DMS53 (cell line): ENCODE measurements around the gene PAN2.
A peak's percentile ranks its signal among the peaks of the same experiment; 100 is the strongest.

Experiments used
- DNase-seq: peaks from one replicate; lab custom pipeline; 2025; lab: John Stamatoyannopoulos, UW

PAN2 gene, protein sequence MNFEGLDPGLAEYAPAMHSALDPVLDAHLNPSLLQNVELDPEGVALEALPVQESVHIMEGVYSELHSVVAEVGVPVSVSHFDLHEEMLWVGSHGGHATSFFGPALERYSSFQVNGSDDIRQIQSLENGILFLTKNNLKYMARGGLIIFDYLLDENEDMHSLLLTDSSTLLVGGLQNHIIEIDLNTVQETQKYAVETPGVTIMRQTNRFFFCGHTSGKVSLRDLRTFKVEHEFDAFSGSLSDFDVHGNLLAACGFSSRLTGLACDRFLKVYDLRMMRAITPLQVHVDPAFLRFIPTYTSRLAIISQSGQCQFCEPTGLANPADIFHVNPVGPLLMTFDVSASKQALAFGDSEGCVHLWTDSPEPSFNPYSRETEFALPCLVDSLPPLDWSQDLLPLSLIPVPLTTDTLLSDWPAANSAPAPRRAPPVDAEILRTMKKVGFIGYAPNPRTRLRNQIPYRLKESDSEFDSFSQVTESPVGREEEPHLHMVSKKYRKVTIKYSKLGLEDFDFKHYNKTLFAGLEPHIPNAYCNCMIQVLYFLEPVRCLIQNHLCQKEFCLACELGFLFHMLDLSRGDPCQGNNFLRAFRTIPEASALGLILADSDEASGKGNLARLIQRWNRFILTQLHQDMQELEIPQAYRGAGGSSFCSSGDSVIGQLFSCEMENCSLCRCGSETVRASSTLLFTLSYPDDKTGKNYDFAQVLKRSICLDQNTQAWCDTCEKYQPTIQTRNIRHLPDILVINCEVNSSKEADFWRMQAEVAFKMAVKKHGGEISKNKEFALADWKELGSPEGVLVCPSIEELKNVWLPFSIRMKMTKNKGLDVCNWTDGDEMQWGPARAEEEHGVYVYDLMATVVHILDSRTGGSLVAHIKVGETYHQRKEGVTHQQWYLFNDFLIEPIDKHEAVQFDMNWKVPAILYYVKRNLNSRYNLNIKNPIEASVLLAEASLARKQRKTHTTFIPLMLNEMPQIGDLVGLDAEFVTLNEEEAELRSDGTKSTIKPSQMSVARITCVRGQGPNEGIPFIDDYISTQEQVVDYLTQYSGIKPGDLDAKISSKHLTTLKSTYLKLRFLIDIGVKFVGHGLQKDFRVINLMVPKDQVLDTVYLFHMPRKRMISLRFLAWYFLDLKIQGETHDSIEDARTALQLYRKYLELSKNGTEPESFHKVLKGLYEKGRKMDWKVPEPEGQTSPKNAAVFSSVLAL

DNA sequence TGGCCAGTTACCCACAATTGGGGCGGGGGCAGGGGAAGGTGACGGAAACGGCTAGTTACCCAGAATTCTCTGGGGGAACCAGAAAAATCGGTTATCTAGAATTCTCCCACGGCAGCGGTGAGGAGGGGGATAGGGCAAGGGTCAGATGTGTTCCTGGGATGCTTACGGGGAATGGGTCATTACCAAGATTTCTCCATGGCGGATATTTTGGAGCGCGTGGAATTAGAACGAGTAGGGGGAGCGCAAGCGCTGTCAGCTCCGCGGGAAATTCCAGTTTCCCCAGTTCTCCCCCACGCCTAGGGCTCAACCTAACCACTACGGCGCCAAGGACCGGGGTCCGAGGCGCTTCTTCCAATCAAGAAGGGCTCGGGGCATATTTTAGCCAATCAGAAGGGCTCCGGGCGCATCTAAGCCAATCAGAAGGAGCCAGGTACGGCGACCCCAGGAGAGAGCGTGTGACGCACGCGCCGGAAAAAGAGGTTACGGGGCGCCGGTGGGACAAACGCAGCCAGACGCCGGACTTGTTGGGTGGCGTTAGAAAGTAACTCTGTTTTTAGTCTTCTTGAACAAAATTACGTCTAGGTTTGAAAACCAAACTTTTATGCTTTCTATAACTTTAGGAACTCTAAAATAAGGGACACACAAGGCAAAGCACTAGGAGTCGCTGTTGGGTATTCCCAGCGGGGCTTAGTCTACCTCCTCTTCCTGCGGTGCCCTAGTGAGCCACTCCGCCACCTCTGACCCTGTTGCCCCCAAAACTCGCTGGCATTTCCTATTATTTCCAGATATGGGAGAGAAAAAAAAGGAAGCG lies at the start of gene PAN2:
TSS of gene PAN2 (minus strand) at position 322 of the 811 bp plus-strand sequence. CDS start 906 bp downstream, outside the sequence.
- DNase-seq, result peak; percentile 99

- DNase-seq, result no peak
Observed at GRCh38 chr12:56382611-56383010, 48.8 kb upstream of the PAN2 start.

DNA sequence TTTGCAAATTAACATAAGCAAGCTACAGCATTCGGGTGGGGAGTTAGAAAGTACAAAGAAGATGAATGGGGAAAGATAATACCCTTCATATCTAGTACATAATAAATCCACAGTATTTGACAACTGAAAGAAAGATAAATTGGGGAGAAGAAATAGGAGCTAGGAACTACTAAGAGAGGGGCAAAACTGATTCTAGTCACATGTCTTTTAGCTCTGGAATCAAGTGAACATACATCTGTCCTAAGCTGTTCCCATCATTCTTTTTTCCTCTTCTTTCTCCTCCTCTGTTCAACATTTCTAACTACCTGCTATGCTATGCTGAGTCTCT lies 44.2 kb upstream of the PAN2 start:
- DNase-seq, result no peak

- DNase-seq, result peak; percentile 56
Observed at GRCh38 chr12:56377310-56377988, 43.6 kb upstream of the PAN2 start.

GRCh38 chr12:56375598-56376434 lies 42.0 kb upstream of the PAN2 start:
- no peak for DNase-seq

- DNase-seq, result peak; percentile 30
Observed at GRCh38 chr12:56374726-56375597, 41.2 kb upstream of the PAN2 start.

- DNase-seq, result no peak
Observed at GRCh38 chr12:56373515-56373914, 39.7 kb upstream of the PAN2 start.

GRCh38 chr12:56366948-56367347 lies 33.1 kb upstream of the PAN2 start:
- DNase-seq, result no peak

DNA sequence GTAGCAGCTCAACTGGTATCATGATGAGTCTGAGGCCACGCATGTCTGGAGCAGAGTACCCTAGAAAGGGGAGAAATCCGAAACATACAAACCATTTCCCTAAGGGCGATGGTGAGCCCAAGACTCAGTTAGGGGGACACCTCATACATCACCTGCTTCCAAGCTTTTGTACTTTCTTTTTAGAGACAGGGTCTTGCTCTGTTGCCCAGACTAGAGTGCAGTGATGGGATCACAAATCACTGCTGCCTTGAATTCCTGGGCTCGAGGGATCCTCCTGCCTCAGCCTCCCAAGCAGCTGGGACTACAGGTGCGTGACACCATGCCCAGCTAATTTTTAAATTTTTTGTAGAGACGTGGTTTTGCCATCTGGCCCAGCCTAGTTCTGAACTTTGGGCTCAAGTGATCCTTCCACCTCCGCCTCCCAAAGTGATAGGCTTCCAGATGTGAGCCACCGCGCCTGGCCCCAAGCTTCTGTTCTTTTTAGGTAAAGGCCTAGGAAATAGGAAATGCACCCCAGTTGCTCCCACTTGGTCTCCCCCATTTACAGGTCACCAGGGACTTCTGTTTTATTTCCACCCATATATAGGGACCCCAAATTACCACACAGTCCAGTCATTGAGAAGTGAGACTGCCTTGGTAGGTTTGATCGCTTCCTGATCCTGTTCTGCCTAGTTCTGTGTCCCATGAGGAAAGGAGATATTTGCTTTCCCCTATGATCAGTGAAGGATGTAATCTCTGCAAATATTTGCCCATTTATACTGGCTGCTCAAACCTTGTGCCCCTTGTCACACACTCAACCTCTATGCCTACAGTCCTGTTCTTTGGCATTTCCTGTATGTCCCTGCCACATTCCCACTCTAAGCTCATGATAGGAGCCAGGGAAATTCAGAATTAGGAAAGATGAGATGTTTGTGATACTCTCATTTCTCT lies 28.6 kb upstream of the PAN2 start, which contains the start of gene APOF:
TSS of gene APOF (minus strand) at position 728 of the 930 bp plus-strand sequence. CDS start at position 616, 112 bp downstream.
- peak; percentile 94 for DNase-seq

GRCh38 chr12:56361487-56362129 lies 27.8 kb upstream of the PAN2 start:
- peak; percentile 48 for DNase-seq

GRCh38 chr12:56359851-56360767 lies 26.3 kb upstream of the PAN2 start, which contains the start of gene STAT2:
Gene STAT2, minus strand, starts transcription at chr12:56360107. Its CDS starts 3,536 bp downstream, at chr12:56356571.
- DNase-seq, result peak; percentile 99

DNA sequence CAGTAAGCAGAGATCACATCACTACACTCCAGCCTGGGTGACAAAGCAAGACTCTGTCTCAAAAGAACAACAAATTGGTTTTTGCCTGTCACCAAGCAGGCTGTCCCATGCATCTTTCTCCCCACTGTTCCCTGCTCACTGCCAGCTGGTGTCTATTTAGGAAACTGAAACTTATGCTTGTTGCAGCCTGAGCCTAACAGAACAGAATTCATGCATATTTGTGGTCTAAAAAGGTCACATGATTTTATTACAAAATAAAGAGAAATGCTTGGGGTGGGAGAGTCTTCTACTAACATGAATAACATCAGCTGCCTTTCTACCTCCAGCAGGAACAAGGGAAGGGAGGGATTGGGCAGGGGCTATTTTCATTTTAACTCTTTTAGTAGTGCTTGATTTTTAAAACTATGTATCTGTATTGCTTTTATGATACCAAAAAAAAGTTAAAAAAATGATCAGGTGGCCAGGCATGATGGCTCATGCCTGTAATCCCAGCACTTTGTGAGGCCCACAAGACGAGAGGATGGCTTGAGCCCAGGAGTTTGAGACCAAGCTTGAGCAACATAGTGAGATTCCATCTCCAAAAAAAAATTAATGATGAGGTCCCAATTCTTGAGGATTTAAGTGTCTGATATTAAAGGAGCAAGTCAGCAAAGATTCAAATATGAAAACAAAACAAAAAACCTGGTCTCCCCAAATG lies 25.2 kb upstream of the PAN2 start:
- no peak for DNase-seq

- DNase-seq, result no peak
Observed at GRCh38 chr12:56351325-56351724, 17.5 kb upstream of the PAN2 start.

GRCh38 chr12:56350662-56351061 lies 16.9 kb upstream of the PAN2 start:
- DNase-seq, result no peak

- no peak for DNase-seq
Observed at GRCh38 chr12:56348776-56349175, 15.0 kb upstream of the PAN2 start.
